ENCODE results near the gene TMC8.

DNA sequence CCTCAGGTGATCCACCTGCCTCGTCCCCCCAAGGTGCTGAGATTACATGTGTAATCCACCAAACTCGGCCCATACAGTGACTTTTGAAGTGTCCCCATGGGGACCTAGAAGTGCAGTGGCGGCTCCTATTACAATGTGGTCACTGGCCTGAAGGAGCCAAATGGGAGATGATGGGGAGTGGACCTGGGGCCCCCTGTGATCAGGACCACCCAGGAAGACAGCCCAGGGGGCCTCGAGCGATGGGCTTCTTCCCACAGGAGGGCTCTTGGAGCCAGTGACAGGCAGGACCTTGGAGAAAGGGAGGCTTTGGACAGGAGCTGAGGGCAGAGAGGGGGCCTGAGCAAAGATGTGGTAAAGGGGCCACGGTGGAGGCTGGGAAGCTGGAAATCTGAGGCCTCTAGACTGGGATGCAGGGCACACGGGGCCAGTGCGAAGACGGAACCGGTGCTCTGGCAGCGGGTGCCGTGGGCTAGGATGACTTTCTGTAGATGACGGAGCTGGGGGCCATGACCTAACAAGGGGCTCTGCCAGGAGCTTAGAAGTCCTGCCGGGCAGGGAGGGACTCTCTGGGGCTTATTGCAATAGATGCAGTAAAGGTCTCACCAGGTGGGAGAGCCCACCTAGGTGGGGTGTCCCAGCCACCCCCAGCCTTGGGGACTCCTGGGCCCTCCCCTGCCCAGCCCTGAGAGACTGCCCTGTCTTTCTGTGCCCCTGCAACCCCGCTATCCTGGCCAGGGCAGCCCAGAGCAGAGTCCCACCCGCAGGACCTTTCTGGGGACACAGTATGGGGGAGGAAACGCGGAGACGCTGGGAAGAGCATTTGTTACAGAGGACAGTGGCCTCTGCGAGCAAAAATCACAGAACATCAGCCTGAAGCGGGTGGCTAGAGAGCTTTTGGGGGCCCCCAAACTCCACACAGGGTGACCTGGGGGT is 12.9 kb downstream of the TMC8 start:
- TF ChIP-seq POLR2AphosphoS5 (IDR thresholded peaks at IDR 0.05): no peak
- no peak for TF ChIP-seq CTCF (IDR thresholded peaks at IDR 0.05)
- no peak for TF ChIP-seq POLR2A (IDR thresholded peaks at IDR 0.05)
- TF ChIP-seq EP300 (IDR thresholded peaks at IDR 0.05): no peak

All from stomach (tissue), 4 donors.